ENCODE measurements around the gene WNT1. TPM values are rescaled to one million over a fixed set of nuclear protein-coding genes. Genes with fewer than 3 reads are reported as not detected.

WNT1 gene
- total and polyA plus RNA-seq, 9 donors = not detected

DNA sequence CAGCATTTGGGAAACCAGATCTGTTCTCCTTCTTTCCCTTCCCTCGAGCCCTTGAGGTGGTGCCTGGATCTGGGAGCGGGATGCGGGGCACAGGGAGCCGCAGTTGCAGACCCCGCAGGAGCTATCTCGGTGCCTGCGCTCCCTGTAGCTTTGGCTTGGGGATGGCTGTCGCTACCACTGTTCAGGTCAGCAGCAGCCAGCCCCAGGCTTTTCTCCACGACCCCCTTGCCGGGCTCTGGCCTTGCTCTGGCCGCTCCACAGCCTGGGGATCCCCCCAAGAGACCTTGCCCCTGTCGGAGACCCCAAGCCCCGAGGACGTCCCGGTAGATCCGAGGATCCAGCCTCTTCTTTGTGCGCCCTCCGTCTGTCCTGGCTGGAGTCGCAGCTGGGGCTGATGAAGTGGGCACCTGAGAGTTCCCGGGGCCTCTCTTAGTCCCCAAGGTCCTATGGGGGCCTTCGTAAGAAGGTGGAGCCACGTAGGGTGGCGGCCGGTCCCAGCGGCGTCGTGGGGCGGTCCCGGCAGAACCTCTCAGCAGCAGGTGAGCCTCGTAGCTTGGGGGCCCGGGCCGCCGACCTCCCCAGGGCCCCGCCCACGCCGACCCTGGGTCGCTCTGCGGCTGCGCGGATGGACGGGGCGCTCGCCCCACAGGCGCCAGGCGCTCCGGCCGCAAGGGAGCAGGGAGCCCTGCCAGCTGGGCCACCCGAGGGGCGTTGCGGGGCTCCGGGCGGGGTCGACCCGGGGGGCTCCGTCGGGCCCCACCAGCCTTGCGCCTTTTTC lies 19.8 kb downstream of the WNT1 start:
- Histone ChIP-seq H3K36me3 (no peaks in the 10 kb centered on the region), H3K4me1 (ENCODE audit: insufficient read depth) (peaks cover 6% of the 10 kb centered on the region), H3K4me3 (peak overlapping the region; percentile 33), H3K27me3 (no peaks in the 10 kb centered on the region), H3K9me3 (no peaks in the 10 kb centered on the region), H3K27ac (no peak overlapping the region)
- TF ChIP-seq, protein P1, sequence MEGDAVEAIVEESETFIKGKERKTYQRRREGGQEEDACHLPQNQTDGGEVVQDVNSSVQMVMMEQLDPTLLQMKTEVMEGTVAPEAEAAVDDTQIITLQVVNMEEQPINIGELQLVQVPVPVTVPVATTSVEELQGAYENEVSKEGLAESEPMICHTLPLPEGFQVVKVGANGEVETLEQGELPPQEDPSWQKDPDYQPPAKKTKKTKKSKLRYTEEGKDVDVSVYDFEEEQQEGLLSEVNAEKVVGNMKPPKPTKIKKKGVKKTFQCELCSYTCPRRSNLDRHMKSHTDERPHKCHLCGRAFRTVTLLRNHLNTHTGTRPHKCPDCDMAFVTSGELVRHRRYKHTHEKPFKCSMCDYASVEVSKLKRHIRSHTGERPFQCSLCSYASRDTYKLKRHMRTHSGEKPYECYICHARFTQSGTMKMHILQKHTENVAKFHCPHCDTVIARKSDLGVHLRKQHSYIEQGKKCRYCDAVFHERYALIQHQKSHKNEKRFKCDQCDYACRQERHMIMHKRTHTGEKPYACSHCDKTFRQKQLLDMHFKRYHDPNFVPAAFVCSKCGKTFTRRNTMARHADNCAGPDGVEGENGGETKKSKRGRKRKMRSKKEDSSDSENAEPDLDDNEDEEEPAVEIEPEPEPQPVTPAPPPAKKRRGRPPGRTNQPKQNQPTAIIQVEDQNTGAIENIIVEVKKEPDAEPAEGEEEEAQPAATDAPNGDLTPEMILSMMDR (IDR thresholded peaks at IDR 0.05) = no peak
- TF ChIP-seq POLR2A (IDR thresholded peaks at IDR 0.05) (no peak), EP300 (IDR thresholded peaks at IDR 0.05) (no peak)
- intact Hi-C loops (cut with DNase I) = loop anchor here in 2 of 4 donors (5.0 to 10.0 kb wide), 2 partner anchors 133 to 146 kb away; partner anchors contain the start of genes DDX23 (in 1 of the 2) and RND1 (in 1 of the 2)
- 3 to 7% (median 5%) methylated on average over 34 to 57 of the region's 57 CpGs for WGBS, 3 donors
- no peak for DNase-seq

DNA sequence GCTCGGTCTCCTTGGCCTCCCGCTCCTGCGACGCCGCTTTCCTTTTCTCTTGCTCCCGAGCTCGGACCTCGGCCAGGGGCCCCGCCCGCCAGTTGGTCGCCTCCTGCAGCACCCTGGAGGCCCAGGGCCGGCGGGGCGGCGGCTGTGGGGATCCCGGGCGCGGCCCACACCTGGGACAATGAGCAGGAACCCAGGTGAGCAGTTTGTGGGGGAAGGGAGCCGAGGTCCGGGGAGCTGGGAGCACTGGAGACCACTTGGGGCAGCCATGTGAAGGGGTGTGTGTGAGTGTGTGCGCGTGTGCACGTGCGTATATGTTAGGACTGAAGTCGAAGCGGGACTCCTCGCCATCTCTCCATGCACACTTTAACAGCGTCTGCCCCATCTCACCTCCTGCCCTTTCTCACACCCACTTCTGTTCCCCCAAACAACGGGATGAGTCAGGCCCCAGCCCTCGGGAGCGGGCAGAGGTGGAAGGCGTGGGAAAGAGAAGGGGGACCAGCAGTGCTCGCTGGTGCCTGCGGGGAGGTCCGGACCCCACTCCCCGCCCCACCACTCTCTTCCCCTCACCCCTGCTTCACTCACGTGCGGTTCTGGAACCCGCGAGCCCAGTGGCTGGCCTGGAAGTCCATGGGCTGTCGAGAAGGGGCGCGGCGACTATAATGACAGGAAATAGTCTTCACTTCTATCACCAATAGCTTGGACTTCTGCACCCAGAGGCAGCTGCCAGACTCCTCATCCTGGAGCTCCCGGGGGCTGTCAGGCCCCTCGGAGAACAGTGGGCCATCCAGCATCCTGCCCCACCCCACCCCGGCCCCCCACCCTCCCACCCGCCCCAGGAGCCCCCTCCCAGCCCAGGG lies 20.6 kb downstream of the WNT1 start:
- DNase-seq = no peak
- no peaks in the 10 kb centered on the region for H3K27me3 ChIP-seq
- peak overlapping the region; percentile 33 for H3K4me3 ChIP-seq

DNA sequence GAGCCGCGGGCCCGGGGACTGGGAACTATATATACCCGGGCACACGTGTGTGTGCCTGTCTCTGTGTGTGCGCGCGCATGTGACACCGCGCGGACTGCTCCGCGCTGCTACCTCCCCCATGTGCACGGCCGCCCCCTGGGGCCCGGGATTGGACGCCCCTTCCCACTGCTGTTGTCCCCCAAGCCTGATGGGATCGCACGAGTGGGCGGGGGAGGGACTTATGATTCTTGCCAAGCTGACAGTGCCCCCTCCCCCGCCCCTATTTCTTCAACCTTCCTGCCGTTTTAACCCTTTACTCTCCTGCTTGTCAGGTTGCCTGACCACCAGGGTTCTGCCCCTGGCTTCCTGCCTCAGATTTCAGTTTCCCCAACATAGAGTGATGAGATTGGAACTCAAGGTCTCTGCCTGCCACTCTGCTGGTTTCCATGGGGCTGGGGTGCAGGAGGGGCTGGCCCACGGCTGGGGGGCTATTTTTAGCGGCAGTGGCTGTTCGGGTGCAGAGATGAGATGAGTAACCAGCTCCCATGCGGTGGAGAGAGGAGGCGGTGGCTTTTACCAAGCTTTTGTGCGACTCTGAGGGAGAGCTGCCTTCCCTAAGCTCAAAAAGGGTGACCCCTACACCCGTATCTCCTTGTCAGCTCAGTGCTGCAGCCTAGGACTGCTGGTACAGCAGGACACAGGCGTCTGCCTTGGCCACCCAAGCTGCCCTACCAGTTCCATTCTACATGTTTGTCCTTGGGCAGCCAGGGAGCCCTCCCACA lies 21.4 kb downstream of the WNT1 start, which contains the start of gene DDN:
DDN (minus strand) TSS at position 5 of the 761 bp plus-strand sequence. CDS start 88 bp downstream, outside the sequence.
- intact Hi-C loops (cut with DNase I) = loop anchor here in 2 of 4 donors (5.0 to 10.0 kb wide), 2 partner anchors 135 to 147 kb away; partner anchors contain the start of genes DDX23 (in 1 of the 2) and RND1 (in 1 of the 2)
- peak within 1 kb of the TSS; percentile 33 for H3K4me3 ChIP-seq
- DNase-seq = peak in 1 of 5 donors; percentile 26
- H3K36me3 ChIP-seq = no peaks in the 10 kb centered on the region
- 1 to 4% (median 1%) methylated on average over 21 to 30 of the region's 30 CpGs for WGBS, 3 donors
- peaks cover 6% of the 10 kb centered on the region for H3K4me1 ChIP-seq (ENCODE audit: insufficient read depth)
- no peaks in the 10 kb centered on the region for H3K9me3 ChIP-seq
- no peak within 1 kb of the TSS for H3K27ac ChIP-seq
- no peak for TF ChIP-seq POLR2A (IDR thresholded peaks at IDR 0.05)
- TF ChIP-seq, protein P1 (IDR thresholded peaks at IDR 0.05) = no peak
- TF ChIP-seq EP300 (IDR thresholded peaks at IDR 0.05) = no peak
- no peaks in the 10 kb centered on the region for H3K27me3 ChIP-seq

More for the DNA sequence above, 20.6 kb downstream of the WNT1 start:
- Histone ChIP-seq H3K4me1 (ENCODE audit: insufficient read depth) (peaks cover 6% of the 10 kb centered on the region), H3K36me3 (no peaks in the 10 kb centered on the region), H3K9me3 (no peaks in the 10 kb centered on the region), H3K27ac (no peak overlapping the region)
- TF ChIP-seq POLR2A (IDR thresholded peaks at IDR 0.05) (no peak), EP300 (IDR thresholded peaks at IDR 0.05) (no peak)
- TF ChIP-seq, protein P1 (IDR thresholded peaks at IDR 0.05) = no peak
- intact Hi-C loops (cut with DNase I) = loop anchor here in 2 of 4 donors (5.0 to 10.0 kb wide), 2 partner anchors 134 to 146 kb away; partner anchors contain the start of genes DDX23 (in 1 of the 2) and RND1 (in 1 of the 2)
- WGBS, 3 donors = 1% methylated on average over 45 to 48 of the region's 48 CpGs

Measured in ovary (tissue), 9 donors.